Colonic mucosa (tissue), 4 donors: ENCODE measurements around the gene BORCS5. TPM values are rescaled to one million over a fixed set of nuclear protein-coding genes. Genes with fewer than 3 reads are reported as not detected.

Source experiments
- DNase-seq: peaks from one replicate; pipeline ENCODE4 v3.0.0-alpha.2; 2020
- H3K27ac ChIP-seq: fragments of 200-600 bp; one replicate; pipeline ENCODE4 v1.8.0; 2021
- H3K27me3 ChIP-seq: fragments of 200-600 bp; one replicate; pipeline ENCODE4 v1.8.0; 2021
- H3K36me3 ChIP-seq: fragments of 200-600 bp; one replicate; pipeline ENCODE4 v1.8.0; 2021
- H3K4me1 ChIP-seq: fragments of 200-600 bp; one replicate; pipeline ENCODE4 v1.8.0; 2021; ENCODE audit warnings: mild to moderate bottlenecking
- H3K4me3 ChIP-seq: fragments of 200-600 bp; one replicate; pipeline ENCODE4 v1.8.0; 2021
- H3K9ac ChIP-seq, 2 donors: one replicate each; pipeline ENCODE4 v1.7.0; 2013; ENCODE audit warnings: control low read depth in 2 of 2, low read depth in 2 of 2, low read length in 2 of 2
- H3K9me3 ChIP-seq: fragments of 200-600 bp; one replicate; pipeline ENCODE4 v1.8.0; 2021
- intact Hi-C: fragments of 100-400 bp; cut with DNase I; formaldehyde crosslinking; loops from one replicate; pipeline ENCODE4 v1.14.1; 2022
- total RNA-seq, 2 donors: library from RNA; stranded (reverse); fragmentation: NEBNext Ultra II Directional in 1 of 2; extraction: Animal tissue kit (Norgen Biotek cat#: 25700) in 1 of 2; gene quantifications; one replicate each; pipeline ENCODE4 v1.2.1, GENCODE V29; 2021
- TF ChIP-seq, protein P1 (sequence below): fragments of 200-600 bp; IDR thresholded peaks from one replicate; pipeline ENCODE4 v1.8.0; 2022; ENCODE audit warnings: antibody characterized with exemption, mild to moderate bottlenecking
- donor health status: healthy.
- donor health status: DM: no; HTN: no; CAD: no.
- donor health status: DM: no; HTN: no; CAD: no.

BORCS5 gene
- total RNA-seq, 2 donors from 2014 or later, result 10.7 to 12.4 TPM

GRCh38 chr12:12392413-12392812 lies 35.5 kb downstream of the BORCS5 start:
- Histone ChIP-seq H3K4me3 (no peak overlapping the region), H3K9me3 (no peaks in the 10 kb centered on the region), H3K27ac (no peak overlapping the region), H3K4me1 (no peaks in the 10 kb centered on the region), H3K36me3 (no peaks in the 10 kb centered on the region), H3K27me3 (no peaks in the 10 kb centered on the region), H3K9ac (no peak overlapping the region)
- intact Hi-C loops, result loop anchor here (10.0 kb wide), 1 partner anchor 112 kb away; no protein-coding TSS in a partner anchor
- no peak for DNase-seq
- TF ChIP-seq, protein P1, sequence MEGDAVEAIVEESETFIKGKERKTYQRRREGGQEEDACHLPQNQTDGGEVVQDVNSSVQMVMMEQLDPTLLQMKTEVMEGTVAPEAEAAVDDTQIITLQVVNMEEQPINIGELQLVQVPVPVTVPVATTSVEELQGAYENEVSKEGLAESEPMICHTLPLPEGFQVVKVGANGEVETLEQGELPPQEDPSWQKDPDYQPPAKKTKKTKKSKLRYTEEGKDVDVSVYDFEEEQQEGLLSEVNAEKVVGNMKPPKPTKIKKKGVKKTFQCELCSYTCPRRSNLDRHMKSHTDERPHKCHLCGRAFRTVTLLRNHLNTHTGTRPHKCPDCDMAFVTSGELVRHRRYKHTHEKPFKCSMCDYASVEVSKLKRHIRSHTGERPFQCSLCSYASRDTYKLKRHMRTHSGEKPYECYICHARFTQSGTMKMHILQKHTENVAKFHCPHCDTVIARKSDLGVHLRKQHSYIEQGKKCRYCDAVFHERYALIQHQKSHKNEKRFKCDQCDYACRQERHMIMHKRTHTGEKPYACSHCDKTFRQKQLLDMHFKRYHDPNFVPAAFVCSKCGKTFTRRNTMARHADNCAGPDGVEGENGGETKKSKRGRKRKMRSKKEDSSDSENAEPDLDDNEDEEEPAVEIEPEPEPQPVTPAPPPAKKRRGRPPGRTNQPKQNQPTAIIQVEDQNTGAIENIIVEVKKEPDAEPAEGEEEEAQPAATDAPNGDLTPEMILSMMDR, result no peak

DNA sequence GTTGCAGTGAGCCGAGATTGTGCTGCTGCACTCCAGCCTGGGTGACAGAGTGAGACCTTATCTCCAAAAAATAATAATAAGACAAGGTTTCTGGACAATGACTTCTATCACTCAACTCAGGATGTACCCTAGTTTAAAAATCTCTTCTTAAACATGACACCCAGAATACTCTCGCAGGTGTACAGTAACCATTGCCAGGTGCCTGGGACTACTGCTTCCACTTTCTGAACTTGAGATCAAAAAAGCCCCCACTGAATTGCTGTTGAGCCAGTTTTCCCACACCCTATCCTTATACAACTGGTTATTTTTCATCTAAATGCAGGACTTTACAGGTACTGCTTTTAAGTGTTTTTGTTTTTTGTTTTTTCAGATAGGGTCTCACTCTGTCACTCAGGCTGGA lies 36.3 kb downstream of the BORCS5 start:
- H3K9ac ChIP-seq, result no peak overlapping the region
- TF ChIP-seq, protein P1, result no peak
- no peaks in the 10 kb centered on the region for H3K36me3 ChIP-seq
- no peaks in the 10 kb centered on the region for H3K4me1 ChIP-seq
- DNase-seq, result no peak
- no peak overlapping the region for H3K4me3 ChIP-seq
- H3K27ac ChIP-seq, result no peak overlapping the region
- H3K9me3 ChIP-seq, result no peaks in the 10 kb centered on the region
- no peaks in the 10 kb centered on the region for H3K27me3 ChIP-seq
- intact Hi-C loops, result loop anchor here (10.0 kb wide), 1 partner anchor 112 kb away; no protein-coding TSS in a partner anchor

- H3K27me3 ChIP-seq, result no peaks in the 10 kb centered on the region
- no peak overlapping the region for H3K27ac ChIP-seq
- H3K9ac ChIP-seq, result no peak overlapping the region
- DNase-seq, result no peak
- no peaks in the 10 kb centered on the region for H3K9me3 ChIP-seq
- TF ChIP-seq, protein P1, result no peak
- intact Hi-C loops, result loop anchor here (10.0 kb wide), 1 partner anchor 108 kb away; no protein-coding TSS in a partner anchor
- H3K36me3 ChIP-seq, result no peaks in the 10 kb centered on the region
- no peak overlapping the region for H3K4me3 ChIP-seq
- no peaks in the 10 kb centered on the region for H3K4me1 ChIP-seq
These were observed 39.8 kb downstream of the BORCS5 start for GRCh38 chr12:12396694-12397093.

GRCh38 chr12:12397184-12397583 lies 40.3 kb downstream of the BORCS5 start:
- Histone ChIP-seq H3K9ac (no peak overlapping the region), H3K9me3 (no peaks in the 10 kb centered on the region), H3K27ac (peak overlapping the region; percentile 26), H3K36me3 (no peaks in the 10 kb centered on the region), H3K4me3 (no peak overlapping the region), H3K27me3 (no peaks in the 10 kb centered on the region), H3K4me1 (no peaks in the 10 kb centered on the region)
- DNase-seq, result no peak
- intact Hi-C loops, result loop anchor here (10.0 kb wide), 1 partner anchor 108 kb away; no protein-coding TSS in a partner anchor
- TF ChIP-seq, protein P1, result no peak

DNA sequence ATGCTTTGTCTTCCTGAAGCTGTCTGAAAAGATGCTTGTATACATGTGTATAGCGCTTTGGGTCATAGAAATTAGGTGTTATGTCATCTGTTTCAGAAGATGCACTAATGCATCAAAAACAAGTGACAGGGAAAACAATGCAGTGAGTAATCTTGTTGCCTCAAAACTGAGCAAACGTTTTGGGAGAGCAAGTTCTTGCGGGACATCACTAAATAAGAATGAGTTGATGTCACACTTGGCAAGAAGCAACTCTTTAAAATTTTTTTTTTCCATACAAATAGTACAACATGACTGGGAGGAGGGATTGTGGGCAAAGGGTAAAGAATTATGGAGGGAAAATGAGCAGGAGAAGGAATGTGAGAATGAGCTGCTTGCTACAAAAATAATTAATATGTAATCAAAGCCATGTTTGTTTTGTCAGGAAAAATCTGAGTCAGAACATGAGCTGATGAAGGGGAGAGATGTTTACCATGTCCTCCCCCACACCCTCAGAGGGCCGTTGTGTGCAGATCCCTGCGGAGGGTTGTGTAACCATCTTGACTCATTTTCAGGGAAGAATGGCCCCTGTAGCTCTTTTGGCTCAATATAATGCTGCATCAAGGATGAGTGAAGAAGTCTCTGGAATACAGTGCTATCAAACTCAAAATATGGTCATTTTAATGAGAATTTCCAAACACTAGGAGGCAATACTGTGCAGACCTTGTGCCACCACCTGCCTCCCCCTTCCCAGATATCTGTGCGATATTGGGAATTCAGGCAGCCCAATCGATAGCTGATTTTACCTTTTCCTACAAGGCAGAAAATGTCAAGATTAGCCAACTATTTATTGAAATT lies 41.4 kb downstream of the BORCS5 start:
- intact Hi-C loops, result loop anchor here (10.0 kb wide), 1 partner anchor 107 kb away; no protein-coding TSS in a partner anchor
- Histone ChIP-seq H3K4me3 (no peak overlapping the region), H3K27ac (peak overlapping the region; percentile 26), H3K27me3 (no peaks in the 10 kb centered on the region), H3K4me1 (no peaks in the 10 kb centered on the region), H3K9ac (no peak overlapping the region), H3K9me3 (no peaks in the 10 kb centered on the region), H3K36me3 (no peaks in the 10 kb centered on the region)
- TF ChIP-seq, protein P1, result no peak
- DNase-seq, result no peak
